ENCODE results near the gene ERICH3.

Gene ERICH3

DNA sequence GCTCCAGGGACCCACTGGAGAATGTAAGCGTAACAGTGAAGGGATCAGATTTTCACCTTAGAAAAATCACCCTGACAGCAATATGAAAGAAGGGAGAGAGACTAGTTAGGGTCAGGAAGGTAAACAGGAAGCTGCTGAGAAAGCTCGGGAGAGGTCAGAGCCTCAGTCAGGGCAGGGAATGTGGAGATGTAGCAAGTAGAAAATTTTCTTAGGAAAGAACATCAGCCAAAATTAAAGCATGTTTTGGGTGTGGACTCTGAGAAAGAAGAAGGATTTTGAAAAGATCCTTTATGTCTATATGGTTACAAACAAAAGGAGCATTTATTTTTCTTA is 16.7 kb upstream of the ERICH3 start:
- DNase-seq (ENCODE audit: low read depth), result no peak
- TF ChIP-seq, protein P1, sequence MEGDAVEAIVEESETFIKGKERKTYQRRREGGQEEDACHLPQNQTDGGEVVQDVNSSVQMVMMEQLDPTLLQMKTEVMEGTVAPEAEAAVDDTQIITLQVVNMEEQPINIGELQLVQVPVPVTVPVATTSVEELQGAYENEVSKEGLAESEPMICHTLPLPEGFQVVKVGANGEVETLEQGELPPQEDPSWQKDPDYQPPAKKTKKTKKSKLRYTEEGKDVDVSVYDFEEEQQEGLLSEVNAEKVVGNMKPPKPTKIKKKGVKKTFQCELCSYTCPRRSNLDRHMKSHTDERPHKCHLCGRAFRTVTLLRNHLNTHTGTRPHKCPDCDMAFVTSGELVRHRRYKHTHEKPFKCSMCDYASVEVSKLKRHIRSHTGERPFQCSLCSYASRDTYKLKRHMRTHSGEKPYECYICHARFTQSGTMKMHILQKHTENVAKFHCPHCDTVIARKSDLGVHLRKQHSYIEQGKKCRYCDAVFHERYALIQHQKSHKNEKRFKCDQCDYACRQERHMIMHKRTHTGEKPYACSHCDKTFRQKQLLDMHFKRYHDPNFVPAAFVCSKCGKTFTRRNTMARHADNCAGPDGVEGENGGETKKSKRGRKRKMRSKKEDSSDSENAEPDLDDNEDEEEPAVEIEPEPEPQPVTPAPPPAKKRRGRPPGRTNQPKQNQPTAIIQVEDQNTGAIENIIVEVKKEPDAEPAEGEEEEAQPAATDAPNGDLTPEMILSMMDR (IDR thresholded peaks at IDR 0.05; ENCODE audit: insufficient read depth, low read depth, low read length, missing control alignments), result no peak

DNA sequence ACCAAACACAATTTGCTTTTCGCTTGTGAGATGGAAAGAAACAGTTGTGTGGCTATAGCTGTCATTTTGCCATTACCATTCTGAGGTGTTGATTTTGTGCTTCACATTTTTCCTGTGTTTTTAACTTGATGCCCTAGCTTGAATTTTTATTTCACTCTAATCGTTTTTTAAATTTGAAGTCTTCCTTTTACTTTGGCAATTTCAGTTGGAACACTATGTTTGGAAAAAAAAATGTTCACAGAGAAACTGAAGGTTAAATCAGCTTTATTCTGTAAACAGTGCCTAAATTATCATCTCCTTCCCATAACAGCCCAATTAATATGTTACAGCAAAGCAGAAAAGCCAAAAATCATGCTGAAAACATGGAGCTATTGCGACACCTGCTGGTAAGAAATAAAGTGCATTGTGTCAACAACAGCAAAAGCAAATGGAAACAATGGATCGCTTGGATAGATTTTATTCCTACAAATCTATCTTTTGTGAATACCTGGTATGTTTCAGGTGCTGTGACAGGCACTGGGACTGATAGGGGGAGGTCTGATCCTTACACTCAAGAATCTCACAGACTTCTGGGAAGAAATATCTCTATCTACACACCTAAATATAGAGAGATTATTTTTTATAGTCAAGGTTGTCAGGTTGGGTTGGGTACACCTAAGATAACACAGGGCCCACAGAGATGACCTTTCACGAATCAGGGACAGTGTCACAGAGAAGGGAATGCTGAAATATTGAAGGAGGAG is 16.2 kb upstream of the ERICH3 start:
- no peak overlapping the region for H3K4me3 ChIP-seq (ENCODE audit: low read length)
- peak; percentile 65 for DNase-seq (ENCODE audit: low read depth)
- TF ChIP-seq, protein P1 (IDR thresholded peaks at IDR 0.05; ENCODE audit: insufficient read depth, low read depth, low read length, missing control alignments), result peak; percentile 79

More for the DNA sequence above, 16.7 kb upstream of the ERICH3 start:
- no peak overlapping the region for H3K4me3 ChIP-seq (ENCODE audit: low read length)

DNA sequence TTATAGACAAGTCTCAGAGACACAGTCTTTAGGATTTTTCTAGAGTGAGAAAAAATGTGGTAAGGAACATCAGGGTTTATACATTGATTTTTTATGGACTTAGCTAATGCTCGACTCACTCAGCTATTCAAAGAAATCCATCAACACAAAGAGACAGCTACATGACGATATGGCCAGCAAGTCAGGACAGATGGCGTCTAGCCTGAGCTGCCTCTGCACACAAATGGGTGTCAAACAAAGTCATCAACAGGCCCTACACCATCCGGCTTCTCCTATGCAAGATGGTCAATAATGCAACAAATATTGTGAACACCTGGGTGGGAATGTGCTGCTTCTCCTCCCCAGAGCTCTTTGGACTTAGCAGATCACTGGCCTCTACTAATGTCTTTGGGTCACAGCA is 13.3 kb upstream of the ERICH3 start:
- H3K4me3 ChIP-seq (ENCODE audit: low read length), result no peak overlapping the region
- TF ChIP-seq, protein P1 (IDR thresholded peaks at IDR 0.05; ENCODE audit: insufficient read depth, low read depth, low read length, missing control alignments), result no peak
- peak; percentile 7 for DNase-seq (ENCODE audit: low read depth)

DNA sequence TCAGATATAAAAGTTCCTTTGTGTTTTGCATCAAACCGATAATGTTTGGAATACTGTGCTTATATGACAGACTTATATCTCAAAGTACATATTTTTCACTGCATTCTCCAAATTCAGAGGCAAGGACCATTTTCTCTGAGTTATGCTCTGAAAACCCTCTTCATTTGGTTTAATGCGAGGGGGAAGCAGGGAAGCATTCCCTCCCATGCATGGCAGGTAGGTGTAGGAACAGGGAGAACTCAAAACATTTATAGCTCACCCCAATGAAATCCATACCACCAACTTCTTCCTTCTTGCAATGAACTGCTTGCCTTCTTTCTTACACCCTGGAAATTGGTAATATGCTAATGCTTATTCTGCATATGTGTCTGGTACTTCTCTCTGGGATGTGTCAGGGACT is 10.7 kb upstream of the ERICH3 start:
- no peak for DNase-seq (ENCODE audit: low read depth)
- TF ChIP-seq, protein P1 (IDR thresholded peaks at IDR 0.05; ENCODE audit: insufficient read depth, low read depth, low read length, missing control alignments), result no peak
- no peak overlapping the region for H3K4me3 ChIP-seq (ENCODE audit: low read length)

DNA sequence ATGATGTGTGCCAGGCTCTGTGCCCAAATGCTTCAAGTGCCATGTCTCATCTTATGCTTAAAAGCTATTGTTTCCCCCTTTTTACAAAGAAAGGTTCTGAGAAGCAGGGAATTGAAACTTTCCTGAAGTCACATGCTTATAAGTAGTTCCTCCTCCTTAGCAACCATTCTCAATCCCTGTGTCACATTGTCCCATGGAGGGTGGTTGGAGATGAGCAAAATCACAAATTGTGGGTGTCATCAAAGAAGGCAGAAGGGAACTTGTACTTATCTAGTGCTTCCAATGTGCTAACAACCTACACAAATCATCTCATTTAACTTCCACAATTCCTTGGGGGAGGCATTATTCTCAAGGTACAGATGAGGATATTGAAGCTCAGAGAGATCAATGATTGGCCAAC is 10.1 kb upstream of the ERICH3 start:
- H3K4me3 ChIP-seq (ENCODE audit: low read length), result no peak overlapping the region
- TF ChIP-seq, protein P1 (IDR thresholded peaks at IDR 0.05; ENCODE audit: insufficient read depth, low read depth, low read length, missing control alignments), result no peak
- no peak for DNase-seq (ENCODE audit: low read depth)

DNA sequence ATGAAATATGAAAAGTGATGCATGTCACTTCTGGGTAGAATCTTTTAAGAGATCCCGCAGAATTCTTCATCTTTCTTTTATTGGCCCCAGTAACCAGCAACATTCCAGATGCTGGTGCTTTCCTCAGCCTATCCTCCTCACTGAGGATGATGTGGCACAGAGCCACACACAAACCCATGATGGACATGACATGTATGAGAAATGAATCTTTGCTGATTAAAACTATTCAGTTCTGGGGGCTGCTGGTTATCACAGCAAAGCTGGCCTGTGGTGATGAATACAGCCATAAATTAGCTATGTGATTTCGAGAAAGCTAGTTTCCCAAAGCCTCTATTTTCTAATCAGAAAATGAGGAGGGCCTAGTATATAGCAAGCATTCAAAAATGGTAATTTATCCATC is 8.3 kb upstream of the ERICH3 start:
- H3K4me3 ChIP-seq (ENCODE audit: low read length), result no peak overlapping the region
- TF ChIP-seq, protein P1 (IDR thresholded peaks at IDR 0.05; ENCODE audit: insufficient read depth, low read depth, low read length, missing control alignments), result no peak
- no peak for DNase-seq (ENCODE audit: low read depth)

DNA sequence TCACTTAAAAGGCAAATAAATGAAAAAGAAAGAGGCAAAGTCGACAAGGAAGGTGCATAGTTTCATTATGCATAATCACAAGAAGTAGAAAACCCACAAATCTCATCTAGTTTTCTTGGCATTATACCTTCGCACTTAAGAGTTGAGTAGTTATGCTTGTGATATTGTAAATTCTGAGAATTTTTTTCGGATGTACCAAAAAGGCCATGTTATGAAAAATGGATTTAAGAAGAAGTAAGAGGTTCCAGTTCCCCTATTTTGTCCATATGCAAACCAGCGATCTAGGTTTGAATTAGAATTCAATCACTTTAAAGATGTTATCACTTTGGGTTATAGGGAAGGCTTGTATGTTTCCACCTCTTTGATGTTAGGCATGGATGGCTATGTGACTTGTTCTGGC is 7.9 kb upstream of the ERICH3 start:
- TF ChIP-seq, protein P1 (IDR thresholded peaks at IDR 0.05; ENCODE audit: insufficient read depth, low read depth, low read length, missing control alignments), result no peak
- H3K4me3 ChIP-seq (ENCODE audit: low read length), result no peak overlapping the region
- DNase-seq (ENCODE audit: low read depth), result no peak
